HEK293T (cell line): Measurements from ENCODE around the gene KRT79.
"Not testable (repeated sequence)": the region's sequence is repeated elsewhere in the genome, so short reads cannot be mapped to it uniquely, and the experiment has no call there.

Experiments
- CTCF ChIA-PET: fragments of 350-600 bp; formaldehyde crosslinking; extraction: SDS; loops from one replicate; lab custom pipeline; 2021; ENCODE audit warnings: antibody characterized with exemption, inconsistent platforms; lab: Yijun Ruan, JAX
- POLR2A ChIA-PET: fragments of 350-600 bp; formaldehyde crosslinking; extraction: SDS; loops from one replicate; lab custom pipeline; 2020; ENCODE audit warnings: antibody characterized with exemption, inconsistent platforms; lab: Yijun Ruan, JAX
- DNase-seq: peaks from one replicate; pipeline ENCODE4 v3.0.0; 2012; ENCODE audit warnings: mixed read lengths; ENCODE audit errors: extremely low spot score
- ARNT ChIP-seq: fragments of 450-650 bp; IDR thresholded peaks from 2 replicates; pipeline ENCODE4 v1.6.1; 2017; ENCODE audit warnings: mild to moderate bottlenecking
- BHLHE40 ChIP-seq: fragments of 450-650 bp; IDR thresholded peaks from 2 replicates; pipeline ENCODE4 v1.6.1; 2016; ENCODE audit warnings: mild to moderate bottlenecking, moderate library complexity, borderline replicate concordance
- CTBP1 ChIP-seq: fragments of 450-650 bp; IDR thresholded peaks from 2 replicates; pipeline ENCODE4 v1.6.1; 2016; ENCODE audit warnings: borderline replicate concordance
- ELF4 ChIP-seq: fragments of 450-650 bp; IDR thresholded peaks from 2 replicates; pipeline ENCODE4 v1.6.1; 2017; ENCODE audit warnings: antibody characterized with exemption
- FOXA1 ChIP-seq: fragments of 450-650 bp; IDR thresholded peaks from 2 replicates; pipeline ENCODE4 v1.6.1; 2016; ENCODE audit warnings: mild to moderate bottlenecking
- FOXK2 ChIP-seq: fragments of 450-650 bp; IDR thresholded peaks from 2 replicates; pipeline ENCODE4 v1.6.1; 2016; ENCODE audit warnings: mild to moderate bottlenecking
- FOXM1 ChIP-seq: fragments of 450-650 bp; IDR thresholded peaks from 2 replicates; pipeline ENCODE4 v1.6.1; 2017; ENCODE audit warnings: mild to moderate bottlenecking, borderline replicate concordance
- HDGF ChIP-seq: fragments of 450-650 bp; IDR thresholded peaks from 2 replicates; pipeline ENCODE4 v1.6.1; 2017; ENCODE audit warnings: antibody characterized with exemption, borderline replicate concordance
- L3MBTL2 ChIP-seq: fragments of 450-650 bp; conservative IDR thresholded peaks from 2 replicates; pipeline ENCODE4 v1.6.1; 2016; ENCODE audit warnings: mild to moderate bottlenecking
- LEF1 ChIP-seq: fragments of 450-650 bp; IDR thresholded peaks from 2 replicates; pipeline ENCODE4 v1.6.1; 2017; ENCODE audit warnings: mild to moderate bottlenecking, borderline replicate concordance
- NFRKB ChIP-seq: fragments of 450-650 bp; IDR thresholded peaks from 2 replicates; pipeline ENCODE4 v1.6.1; 2016; ENCODE audit warnings: mild to moderate bottlenecking, moderate library complexity
- SP1 ChIP-seq: fragments of 450-650 bp; IDR thresholded peaks from 2 replicates; pipeline ENCODE4 v1.6.1; 2017
- SUZ12 ChIP-seq: fragments of 450-650 bp; IDR thresholded peaks from 2 replicates; pipeline ENCODE4 v1.6.1; 2016; ENCODE audit warnings: mild to moderate bottlenecking
- TARDBP ChIP-seq: fragments of 450-650 bp; IDR thresholded peaks from 2 replicates; pipeline ENCODE4 v1.6.1; 2016
- ZNF384 ChIP-seq: fragments of 450-650 bp; IDR thresholded peaks from 2 replicates; pipeline ENCODE4 v1.6.1; 2016
- TF ChIP-seq, protein P1 (sequence below): fragments of 450-650 bp; IDR thresholded peaks from 2 replicates; pipeline ENCODE4 v1.6.1; 2016

The KRT79 gene

DNA sequence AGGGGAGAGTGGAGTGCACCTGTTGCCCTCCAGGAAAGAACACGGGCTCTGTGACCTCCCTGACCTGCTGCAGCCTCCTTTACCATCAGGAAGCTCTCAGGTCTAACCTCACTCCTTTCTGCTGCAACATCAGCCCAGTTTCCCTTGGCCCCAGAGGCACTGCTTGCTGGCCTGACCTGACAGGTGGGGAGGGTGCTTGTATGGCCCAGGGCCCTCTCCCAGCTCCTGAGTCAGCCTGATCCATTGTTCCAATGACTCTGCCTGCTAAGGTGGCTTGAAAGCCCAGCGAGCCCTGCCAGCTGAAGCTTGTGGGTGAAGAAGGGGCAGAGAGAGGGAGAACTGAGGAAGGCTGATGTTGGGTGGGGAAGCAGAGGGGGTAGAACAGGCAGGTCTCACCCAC, 27.9 kb upstream of the KRT79 start:
- no peak for DNase-seq
- TF ChIP-seq SUZ12: no peak
- TF ChIP-seq NFRKB: no peak
- TF ChIP-seq ZNF384: no peak
- no peak for TF ChIP-seq ARNT
- no peak for TF ChIP-seq L3MBTL2
- TF ChIP-seq BHLHE40: no peak
- TF ChIP-seq FOXK2: no peak
- no peak for TF ChIP-seq SP1
- TF ChIP-seq LEF1: no peak
- no peak for TF ChIP-seq HDGF
- TF ChIP-seq ELF4: no peak
- ChIA-PET POLR2A (no interaction called here), CTCF (interaction anchor here (1.0 kb wide), 1 partner anchor 9 kb away, joined by 3 read pairs; no protein-coding TSS in a partner anchor)

DNA sequence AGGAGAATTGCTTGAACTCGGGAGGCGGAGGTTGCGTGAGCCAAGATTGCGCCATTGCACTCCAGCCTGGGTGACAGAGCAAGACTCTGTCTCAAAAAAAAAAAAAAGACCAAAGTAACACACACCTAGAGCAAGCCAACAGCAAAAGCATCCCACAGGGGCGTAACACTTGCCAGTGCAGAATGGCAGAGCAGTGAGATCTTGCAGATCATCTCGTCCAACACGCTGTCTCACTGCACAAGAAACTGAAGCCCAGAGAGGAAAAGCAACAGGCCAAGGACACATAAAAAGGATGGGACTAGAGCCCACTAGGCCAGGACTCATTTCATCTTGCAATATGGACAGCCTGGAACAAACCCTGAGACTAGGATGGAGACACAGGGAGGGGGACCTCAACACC, 27.4 kb upstream of the KRT79 start:
- TF ChIP-seq NFRKB (no peak), SUZ12 (no peak), BHLHE40 (no peak), HDGF (no peak), LEF1 (no peak), ARNT (no peak), ELF4 (no peak), L3MBTL2 (no peak), TARDBP (no peak), ZNF384 (no peak), FOXA1 (no peak), CTBP1 (no peak), FOXK2 (no peak), FOXM1 (no peak), SP1 (no peak)
- TF ChIP-seq, protein P1, sequence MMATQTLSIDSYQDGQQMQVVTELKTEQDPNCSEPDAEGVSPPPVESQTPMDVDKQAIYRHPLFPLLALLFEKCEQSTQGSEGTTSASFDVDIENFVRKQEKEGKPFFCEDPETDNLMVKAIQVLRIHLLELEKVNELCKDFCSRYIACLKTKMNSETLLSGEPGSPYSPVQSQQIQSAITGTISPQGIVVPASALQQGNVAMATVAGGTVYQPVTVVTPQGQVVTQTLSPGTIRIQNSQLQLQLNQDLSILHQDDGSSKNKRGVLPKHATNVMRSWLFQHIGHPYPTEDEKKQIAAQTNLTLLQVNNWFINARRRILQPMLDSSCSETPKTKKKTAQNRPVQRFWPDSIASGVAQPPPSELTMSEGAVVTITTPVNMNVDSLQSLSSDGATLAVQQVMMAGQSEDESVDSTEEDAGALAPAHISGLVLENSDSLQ: no peak
- no peak for DNase-seq
- POLR2A ChIA-PET: no interaction called here
- CTCF ChIA-PET: interaction anchor here (0.5 to 1.0 kb wide), 2 partner anchors 9 to 267 kb away, joined by 3 read pairs; no protein-coding TSS in a partner anchor

DNA sequence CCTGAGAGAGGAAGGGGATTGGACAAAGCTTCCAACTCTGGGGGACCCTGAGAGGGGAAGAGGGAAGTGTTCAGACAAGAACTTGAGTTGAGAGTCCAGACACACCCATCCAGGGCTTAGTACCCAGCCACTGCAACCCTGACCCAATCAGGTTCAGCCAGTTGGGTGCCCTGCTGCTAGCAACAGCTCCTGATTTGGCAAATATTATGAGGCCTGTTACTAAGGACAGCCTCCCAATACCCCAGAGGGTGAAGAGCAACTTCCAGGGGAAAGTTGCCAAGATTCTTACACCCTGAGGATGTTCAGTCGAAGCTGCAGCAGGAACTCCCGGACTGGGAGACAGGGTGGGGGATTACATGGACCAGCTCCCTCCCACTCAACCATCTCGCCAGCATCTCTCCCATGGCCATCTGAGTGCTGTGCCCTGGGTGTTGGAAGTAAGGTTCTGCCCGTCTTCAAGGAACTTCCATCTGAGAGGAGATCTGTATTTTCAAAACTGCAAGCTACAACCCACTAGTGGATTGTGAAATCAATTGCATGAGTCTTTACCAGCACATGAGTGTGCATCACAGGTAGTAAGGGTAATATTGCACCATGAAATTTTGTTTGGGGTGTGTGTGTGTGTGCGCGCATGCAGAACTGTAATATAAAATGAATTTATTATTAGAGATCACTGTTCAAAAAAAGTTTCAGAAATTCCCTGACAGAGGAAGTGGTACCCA, 26.2 kb upstream of the KRT79 start:
- no peak for DNase-seq
- no peak for TF ChIP-seq FOXA1
- no peak for TF ChIP-seq FOXK2
- no peak for TF ChIP-seq L3MBTL2
- TF ChIP-seq SP1: no peak
- TF ChIP-seq LEF1: no peak
- no peak for TF ChIP-seq HDGF
- no peak for TF ChIP-seq TARDBP
- TF ChIP-seq BHLHE40: no peak
- TF ChIP-seq ZNF384: no peak
- TF ChIP-seq FOXM1: no peak
- TF ChIP-seq CTBP1: no peak
- TF ChIP-seq SUZ12: no peak
- no peak for TF ChIP-seq NFRKB
- TF ChIP-seq ELF4: no peak
- CTCF ChIA-PET: no interaction called here
- POLR2A ChIA-PET: no interaction called here

DNA sequence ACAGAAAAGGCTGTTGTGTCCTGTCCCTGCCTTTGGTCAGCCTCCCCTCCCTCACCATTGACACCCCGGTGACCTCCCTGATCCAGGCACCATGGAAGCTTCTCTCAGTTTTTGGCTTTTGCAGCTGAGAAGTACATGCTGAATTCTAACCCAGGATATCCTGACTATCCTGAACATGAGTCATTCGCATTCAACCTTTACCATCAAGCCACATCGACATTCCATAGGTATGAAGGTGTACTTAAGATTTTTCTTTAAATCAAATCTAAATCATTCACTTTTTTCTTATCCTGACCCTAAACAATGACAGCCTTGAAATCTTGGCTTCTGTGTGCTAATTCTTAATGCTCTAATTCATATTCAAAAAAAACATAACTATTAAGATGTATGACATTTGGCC, 23.4 kb upstream of the KRT79 start:
- TF ChIP-seq SP1 (no peak), L3MBTL2 (no peak), ZNF384 (no peak), CTBP1 (no peak), SUZ12 (no peak), BHLHE40 (no peak), HDGF (no peak), ELF4 (no peak), FOXM1 (no peak), NFRKB (no peak), ARNT (no peak)
- ChIA-PET CTCF (no interaction called here), POLR2A (no interaction called here)
- no peak for DNase-seq

DNA sequence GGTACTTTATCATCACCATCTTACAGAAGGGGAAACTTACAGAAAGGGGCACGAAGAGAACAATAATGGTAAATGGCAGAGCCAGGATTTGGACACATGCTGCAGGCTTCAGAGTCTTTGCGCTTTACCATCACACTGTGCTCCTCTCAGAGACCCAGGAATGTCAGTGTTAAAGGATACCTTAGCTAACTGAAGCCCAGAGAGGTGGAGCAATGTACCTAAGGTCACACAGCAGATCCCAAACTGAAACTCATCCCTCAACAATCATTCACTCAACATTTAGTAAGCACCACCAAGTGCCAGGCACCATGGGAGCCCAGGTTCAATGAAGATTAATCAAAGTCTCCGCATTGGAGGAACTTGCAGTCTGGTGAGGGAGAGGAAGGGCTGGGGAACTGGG, 22.7 kb upstream of the KRT79 start:
- TF ChIP-seq ELF4: no peak
- TF ChIP-seq TARDBP: no peak
- no peak for TF ChIP-seq HDGF
- no peak for TF ChIP-seq LEF1
- TF ChIP-seq, protein P1: no peak
- no peak for TF ChIP-seq ARNT
- TF ChIP-seq FOXM1: no peak
- TF ChIP-seq SP1: no peak
- TF ChIP-seq CTBP1: no peak
- TF ChIP-seq SUZ12: no peak
- no peak for TF ChIP-seq FOXK2
- no peak for TF ChIP-seq L3MBTL2
- no peak for TF ChIP-seq NFRKB
- TF ChIP-seq BHLHE40: no peak
- TF ChIP-seq ZNF384: no peak
- TF ChIP-seq FOXA1: no peak
- no peak for DNase-seq
- POLR2A ChIA-PET: no interaction called here
- CTCF ChIA-PET: interaction anchor here (0.8 kb wide), 1 partner anchor 271 kb away, joined by 3 read pairs; no protein-coding TSS in a partner anchor

DNA sequence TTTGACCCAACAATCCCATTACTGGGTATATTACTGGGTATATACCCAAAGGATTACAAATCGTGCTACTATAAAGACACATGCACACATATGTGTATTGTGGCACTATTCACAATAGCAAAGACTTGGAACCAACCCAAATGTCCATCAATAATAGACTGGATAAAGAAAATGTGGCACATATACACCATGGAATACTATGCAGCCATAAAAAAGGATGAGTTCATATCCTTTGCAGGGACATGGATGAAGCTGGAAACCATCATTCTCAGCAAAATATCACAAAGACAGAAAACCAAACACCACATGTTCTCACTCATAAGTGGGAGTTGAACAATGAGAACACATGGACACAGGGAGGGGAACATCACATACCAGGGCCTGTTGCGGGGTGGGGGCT, 22.0 kb upstream of the KRT79 start:
- POLR2A ChIA-PET, DNase-seq: not testable (repeated sequence)
- CTCF ChIA-PET: interaction anchor here (0.8 kb wide), 1 partner anchor 270 kb away, joined by 3 read pairs; no protein-coding TSS in a partner anchor

DNA sequence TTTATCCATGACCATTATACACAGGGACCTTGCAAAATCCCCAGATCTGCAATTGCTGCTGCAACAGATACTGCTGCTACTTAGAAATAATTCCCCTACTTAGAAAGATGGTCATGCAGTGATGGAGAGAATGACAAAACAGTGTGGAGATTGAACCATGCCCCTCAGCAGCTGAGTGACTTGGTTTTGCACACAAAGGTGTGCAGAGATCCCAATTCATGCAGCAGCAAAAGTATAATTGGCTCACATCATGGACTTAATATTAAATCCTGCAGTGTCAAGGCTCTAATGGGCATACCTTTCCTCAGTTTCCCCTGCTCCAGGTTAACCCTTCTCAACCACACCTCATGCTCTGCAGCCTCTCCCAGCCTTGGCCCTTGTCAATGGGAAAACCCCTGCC, 17.7 kb upstream of the KRT79 start:
- ChIA-PET CTCF (interaction anchor here (0.7 to 1.0 kb wide), 2 partner anchors 14 to 33 kb away, joined by 3 read pairs; no protein-coding TSS in a partner anchor), POLR2A (no interaction called here)
- TF ChIP-seq BHLHE40 (no peak), SUZ12 (no peak), LEF1 (no peak), NFRKB (no peak), FOXA1 (no peak), HDGF (no peak), CTBP1 (no peak), FOXM1 (no peak), FOXK2 (no peak), TARDBP (no peak), ELF4 (no peak)
- DNase-seq: no peak
